Measurements from ENCODE around the gene CLRN2.
A peak's percentile ranks its signal among the peaks of the same experiment; 100 is the strongest.
"Not testable (repeated sequence)": the region's sequence is repeated elsewhere in the genome, so short reads cannot be mapped to it uniquely, and the experiment has no call there.

Gene CLRN2

DNA sequence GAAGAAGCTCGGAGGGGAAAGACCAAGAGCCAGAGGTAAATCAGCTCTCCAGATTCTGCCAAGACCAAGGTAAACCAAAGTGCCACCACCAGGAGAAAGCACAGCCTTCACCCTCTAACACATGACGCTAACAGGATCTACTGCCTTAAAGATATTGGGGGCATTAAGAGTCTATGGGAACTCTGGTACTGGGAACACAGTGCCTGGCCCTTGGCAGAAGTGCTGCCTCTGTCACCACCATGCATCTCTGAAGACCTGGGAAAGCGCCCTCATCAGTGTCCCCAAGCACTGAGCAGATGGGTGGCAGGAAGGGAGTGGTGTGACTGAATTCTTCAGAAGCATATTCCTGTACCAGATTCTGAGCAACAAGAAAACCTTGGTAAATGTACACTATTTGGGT, 4.4 kb upstream of the CLRN2 start:
- DNase-seq: no peak

DNA sequence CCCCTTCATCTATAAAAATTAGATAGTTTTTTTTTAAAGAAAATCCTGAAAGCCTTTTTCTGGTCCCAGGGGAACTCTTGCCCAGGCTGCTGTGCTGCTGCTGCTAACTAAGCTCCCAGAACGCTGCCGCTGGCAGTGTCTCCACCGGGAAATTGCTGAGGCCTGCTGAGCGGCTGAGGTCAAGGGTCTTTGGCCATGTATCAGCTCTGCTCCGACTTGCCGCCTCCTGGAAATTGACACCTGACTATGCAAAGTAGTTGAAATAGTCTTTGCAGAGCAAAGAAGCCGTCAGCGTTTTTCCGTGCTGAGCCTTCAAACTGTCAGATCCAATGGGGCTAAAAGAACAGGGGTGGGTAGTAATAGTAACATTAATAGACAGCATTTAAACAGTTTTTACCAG, 3.9 kb upstream of the CLRN2 start:
- DNase-seq: no peak

DNA sequence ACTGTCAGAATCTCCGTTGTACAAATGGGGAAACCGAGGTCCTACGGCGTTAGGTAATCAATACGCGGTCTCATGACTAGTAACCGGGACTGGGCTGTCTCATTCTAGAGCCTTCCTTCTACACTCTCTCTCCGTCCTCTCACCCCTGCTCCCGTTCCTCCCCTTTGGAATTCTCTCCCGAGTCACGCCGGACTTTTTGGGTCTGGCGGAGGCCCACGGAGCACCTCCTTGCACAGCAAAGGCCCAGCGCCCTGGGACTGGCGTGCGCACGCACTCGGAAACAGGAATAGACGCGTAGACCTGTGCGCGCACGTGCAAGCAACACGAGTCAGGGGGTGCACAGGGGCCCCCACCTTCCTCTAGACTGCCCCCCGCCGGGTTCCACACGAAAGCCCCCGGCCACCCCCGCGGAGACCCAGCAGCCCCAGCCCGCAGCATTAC, 3.4 kb upstream of the CLRN2 start:
- no peak for DNase-seq

DNA sequence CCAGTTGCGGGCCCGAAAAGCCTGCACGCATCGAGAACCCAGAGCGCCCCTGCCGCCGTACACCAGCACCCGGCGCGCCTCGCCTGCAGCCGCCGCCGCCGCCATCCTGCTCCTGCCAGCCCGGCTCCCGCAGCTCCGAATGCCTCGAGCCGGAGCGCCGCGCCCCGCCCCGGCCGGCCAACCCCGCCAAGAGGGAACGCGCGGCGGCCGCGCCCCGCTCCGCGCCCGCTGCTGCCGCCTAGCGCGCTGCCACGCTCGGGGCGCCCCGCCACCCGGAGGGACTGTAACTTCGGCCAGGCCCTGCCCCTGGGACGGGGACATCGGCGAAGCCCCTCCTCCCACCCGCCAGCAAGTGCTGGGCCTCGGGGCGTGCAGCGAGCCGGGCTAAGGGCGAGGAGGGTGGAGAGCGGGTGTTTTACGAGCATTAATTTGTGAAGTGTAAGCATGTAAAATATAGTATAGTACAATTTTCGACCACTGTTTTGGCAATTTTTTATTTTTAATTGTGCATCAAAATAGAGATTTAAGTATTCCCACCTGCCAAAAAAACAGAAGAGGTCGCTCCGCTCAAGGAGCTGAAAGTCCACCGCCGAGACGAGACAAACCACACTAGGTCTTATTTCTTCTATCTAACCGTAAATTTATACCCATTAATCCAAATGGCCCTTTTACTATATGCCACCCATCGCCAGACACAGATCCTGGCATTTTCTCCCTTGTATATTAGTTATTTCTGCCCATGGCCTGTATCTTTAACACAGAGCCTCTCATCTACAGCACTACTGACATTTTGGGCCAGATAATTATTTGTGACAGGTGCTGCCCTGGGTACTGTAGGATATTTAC, 2.8 kb upstream of the CLRN2 start, which contains the start of gene QDPR:
Gene QDPR (minus strand): TSS at position 141 of the 846 bp plus-strand sequence. CDS start 36 bp downstream, at position 105.
- peak; percentile 80 for DNase-seq

DNA sequence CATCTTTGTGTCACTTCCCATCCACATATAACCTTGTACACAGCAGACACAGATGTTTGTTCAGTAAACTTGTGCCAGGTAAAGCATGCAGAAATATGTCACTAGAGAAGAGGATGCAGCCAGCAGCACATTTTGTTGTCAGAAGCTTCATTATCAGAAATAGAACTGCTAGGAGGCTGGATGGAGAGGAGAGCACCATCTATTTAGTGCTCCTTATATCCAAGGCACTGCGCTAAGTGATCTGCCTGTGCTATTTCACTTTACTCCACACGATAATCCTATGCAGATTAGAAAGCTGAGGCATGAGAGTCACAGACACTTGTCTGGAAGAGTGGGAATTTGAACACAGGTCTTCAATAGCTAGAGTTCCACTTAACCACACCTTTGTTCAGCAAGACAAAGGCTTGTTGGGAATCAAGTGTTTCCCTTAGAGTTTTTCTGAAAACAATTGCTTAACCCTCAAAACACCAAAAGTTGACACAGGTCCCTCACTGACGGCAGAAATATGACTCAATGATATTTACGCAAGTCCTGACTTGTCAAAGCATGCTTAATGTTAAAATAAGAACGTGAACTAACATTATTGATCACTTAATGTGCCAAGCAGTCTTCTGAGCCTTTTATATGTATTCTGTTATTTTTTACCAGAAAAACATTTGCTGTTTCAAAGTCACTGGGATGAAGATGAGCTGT, 1.8 kb upstream of the CLRN2 start:
- no peak for DNase-seq

DNA sequence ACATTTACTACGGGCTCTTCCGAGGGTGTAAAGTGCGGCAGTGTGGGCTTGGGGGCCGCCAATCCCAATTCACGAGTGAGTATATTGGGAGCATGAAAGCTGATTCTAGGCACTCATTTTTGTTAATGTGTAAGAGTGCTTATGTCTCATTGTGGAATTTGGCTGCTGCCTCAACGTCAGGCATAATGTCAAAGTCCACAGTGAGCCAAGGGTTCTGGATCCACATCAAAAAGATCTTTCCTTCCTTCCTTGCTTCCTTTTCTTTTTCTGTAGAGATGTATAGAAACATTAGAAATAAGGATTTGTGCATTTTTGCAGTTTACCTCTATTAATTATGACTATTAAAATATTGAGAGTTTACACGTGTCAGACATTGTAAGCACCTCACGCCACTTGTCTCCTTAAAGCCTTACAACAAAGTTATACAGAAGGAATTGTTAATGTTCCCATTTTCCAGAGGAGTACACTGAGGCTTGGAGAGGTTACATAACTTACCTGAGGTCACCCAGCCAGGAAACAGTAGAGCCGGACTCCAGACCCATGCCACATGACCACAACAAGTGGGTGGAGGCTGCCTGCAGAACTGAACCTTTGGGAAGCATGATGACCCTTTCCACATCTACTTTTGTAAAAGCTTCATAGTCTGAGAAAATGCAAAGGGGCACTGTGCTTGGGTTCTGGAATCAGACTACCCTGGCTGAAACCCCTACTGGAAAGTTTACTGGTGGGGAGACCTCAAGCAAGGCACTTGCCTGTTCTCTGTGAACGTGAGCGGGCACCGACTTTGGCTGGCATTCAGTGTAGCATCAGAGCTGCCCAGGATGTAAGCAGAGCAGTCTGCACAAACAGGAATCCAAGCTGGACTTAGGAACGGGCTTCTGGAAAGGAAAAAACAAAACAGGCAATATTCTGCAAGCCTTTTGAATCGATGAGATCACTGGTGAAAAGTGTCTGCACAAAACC, 761 bp downstream of the CLRN2 start:
- DNase-seq: no peak

DNA sequence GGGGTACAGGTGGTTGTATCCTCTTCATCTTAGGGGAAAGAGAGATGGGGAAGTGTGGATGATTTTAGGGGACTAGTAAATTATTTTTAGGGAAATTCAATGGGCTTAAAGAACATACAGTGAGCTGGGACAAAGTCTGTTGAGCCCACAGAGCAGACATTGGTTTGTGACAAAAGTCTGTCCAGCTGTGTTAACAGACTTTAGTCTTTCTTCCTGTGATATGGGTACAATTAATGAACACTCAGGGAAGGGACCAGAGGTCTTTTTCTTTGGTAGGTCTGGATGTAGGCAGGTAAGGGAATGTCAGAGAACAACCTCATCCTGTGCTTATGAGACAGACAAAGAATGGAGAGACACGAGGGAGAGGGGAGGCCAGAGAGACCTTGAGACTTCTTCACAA, 2.0 kb downstream of the CLRN2 start:
- DNase-seq: no peak

DNA sequence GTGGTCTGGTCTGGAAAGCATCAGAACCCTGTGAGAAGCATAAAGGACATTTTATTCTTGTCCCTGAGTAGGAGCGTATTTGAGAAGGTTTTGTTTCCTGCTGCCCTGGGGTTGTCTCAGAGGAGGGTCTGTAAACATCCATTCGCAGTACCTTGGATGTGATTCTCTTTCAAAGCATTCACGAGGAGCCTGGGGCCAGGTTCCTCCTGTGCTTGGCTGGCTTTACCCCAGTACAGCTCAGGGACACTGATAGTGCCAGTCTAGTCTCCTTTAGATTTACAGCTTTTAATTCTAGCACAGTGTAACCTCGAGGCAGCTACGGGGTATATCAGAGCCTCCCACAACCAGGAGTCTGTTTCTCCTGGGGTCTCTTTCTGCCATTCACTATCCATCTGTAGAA, 2.7 kb downstream of the CLRN2 start:
- DNase-seq: no peak

DNA sequence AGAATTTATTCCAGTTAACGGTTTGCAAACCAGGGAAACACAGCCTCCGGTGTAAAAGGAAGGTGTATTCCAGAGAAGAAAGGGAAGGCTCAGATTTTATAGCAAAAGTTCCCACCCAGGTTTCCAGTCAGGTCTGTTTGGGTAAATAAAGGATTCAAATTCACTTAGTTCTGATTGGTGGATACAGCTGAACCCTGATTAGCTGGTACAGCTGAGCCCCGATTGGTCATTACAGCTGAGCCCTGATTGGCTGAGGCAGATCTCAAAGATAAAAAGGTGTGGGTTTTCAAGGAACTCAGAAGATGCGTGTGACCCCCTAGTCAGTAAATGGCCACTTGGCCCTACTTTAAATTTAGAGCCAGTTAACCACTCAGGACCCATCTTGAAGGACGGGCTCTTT, 6.6 kb downstream of the CLRN2 start:
- no peak for DNase-seq

DNA sequence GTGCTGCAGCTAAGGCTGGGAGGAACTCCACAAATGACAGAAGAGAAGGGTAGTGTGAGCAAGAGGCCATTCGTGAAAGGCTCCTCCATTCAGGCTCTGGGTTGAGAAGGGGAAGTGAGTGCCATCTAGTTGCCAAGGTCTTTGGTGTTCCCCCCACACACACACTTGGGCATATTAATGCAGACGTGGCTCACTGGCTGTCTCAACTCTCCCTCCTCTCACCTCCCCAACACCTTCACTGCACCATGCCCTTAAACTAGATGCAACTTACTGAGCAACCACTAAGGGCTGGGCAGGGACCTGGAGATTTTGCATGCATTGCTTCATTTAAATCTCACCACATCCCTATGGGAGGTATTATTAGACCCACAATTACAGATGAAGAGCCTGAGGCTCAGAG, 8.7 kb downstream of the CLRN2 start:
- no peak for DNase-seq

DNA sequence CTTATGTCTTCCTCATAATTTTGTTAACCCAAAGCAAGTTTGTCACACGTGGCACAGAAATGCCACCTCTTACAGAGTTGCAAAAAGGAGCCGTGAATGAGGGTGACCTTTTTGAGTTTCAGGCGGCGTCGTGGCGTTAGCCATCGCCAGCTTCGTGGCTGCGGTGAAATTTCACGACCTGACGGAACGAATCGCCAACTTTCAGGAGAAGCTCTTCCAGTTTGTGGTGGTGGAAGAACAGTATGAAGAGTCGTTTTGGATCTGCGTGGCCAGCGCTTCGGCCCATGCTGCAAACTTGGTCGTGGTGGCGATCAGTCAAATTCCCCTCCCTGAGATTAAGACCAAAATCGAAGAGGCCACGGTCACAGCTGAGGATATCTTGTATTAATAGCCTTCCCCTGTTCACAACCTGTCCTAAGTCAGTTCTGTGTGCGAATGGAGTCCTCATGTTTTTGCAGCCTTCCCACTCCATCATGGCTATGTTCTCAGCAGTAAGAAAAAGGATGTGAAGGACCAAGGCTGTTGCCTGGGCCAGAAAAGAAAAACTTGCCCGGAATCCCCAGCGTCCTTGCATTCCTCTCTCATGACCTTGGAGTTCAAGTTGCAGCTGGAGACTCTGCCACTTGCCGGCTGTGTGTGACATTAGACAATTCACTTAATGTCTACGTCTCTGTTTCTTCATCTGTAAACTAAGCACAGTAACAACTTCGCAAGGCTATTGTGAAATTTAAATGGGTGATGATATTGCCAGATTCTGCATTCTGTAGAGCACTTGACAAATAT, 11.9 kb downstream of the CLRN2 start:
- DNase-seq: no peak

DNA sequence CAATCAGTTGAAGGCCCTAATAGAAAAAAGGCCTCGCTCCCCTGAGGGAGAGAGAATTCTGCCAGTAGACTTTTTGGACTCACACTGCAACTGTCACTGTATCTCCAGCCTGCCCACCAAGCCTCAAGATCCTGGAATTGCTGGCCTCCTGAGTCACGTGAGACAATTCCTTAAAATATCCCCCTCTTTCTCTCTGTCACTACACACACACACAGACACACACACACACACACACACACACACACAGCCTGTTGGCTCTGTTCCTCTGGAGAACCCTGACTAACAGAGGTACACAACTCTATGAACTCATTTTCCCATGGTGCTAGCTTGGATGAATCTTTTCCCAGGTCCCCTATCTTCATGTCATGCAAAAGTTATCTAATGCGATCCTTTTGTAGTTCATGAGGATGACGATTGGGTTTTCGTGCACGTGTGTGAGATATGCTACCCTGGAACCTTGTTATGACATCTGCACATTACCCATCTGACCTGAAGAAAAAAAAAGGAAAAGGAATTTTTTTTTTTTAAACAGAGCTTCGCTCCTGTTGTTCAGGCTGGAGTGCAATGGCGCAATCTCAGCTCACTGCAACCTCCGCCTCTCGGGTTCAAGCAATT, 13.7 kb downstream of the CLRN2 start:
- DNase-seq: no peak

DNA sequence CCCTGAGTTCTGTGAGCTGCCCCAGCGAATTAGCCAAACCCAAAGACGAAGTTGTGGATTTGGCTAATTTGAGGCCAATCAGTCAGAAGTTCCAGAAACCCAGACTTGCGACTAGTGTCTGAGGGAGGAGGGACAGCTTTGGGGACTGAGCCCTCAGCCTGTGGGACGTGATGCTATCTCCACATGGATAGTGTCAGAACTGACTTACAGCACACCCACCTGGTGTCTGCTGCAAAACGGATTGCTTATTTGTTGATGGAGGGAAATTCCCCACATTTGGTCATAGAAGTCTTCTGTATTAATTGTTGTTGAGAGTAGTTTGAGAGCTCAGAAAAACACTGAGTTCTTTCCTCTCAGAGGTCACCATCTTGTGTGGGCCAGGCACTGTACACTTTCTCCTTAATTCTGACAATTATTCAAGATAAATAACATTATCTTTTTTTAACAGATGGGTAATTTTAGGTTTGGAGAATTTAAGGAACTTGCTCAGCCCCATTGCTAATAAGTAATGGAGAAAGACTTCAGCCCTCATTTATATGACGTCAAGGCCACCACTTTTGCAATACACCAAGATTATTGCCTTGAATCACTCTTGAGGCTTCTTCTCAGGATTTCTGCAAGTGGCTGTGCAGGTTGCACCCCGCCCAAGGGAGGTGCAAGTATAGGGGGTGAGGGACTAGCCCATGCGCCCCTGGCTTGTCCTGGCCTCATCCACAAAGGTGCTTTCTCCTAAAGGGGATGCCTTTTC, 16.7 kb downstream of the CLRN2 start:
- DNase-seq: no peak

DNA sequence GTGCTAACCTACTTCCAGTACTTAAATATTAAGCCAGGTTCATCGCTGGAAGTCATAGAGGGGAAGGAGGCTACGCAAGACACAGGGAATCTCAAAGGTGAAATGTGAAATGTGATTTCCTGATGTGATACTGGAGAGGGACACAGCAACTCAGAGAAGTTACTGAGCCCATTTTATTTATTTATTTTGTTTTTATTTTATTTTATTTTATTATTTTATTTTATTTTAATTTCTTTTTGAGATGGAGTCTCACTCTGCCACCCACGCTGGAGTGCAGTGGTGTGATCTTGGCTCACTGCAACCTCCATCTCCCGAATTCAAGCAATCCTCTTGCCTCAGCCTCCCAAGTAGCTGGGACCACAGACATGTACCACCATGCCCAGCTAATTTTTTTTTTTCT, 19.7 kb downstream of the CLRN2 start:
- no peak for DNase-seq

DNA sequence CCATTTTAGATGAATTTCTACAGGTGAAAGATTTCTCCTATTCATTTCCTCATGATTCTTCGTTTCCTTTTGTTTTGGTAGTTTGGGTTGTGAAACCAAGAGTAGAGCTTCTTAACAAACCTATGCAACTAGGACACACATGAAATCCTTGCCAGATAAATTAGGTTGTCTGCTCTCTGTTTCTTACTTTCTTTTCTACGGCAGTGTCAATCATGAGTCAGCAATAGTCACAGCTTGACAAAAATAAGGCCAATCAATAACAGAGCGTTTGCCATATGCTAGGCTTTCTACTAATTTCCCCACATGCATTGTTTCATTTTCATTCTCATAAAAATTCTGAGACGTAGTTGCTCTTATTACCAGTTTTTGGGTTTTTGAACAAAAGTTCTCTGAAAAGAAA, 20.3 kb downstream of the CLRN2 start:
- no peak for DNase-seq

DNA sequence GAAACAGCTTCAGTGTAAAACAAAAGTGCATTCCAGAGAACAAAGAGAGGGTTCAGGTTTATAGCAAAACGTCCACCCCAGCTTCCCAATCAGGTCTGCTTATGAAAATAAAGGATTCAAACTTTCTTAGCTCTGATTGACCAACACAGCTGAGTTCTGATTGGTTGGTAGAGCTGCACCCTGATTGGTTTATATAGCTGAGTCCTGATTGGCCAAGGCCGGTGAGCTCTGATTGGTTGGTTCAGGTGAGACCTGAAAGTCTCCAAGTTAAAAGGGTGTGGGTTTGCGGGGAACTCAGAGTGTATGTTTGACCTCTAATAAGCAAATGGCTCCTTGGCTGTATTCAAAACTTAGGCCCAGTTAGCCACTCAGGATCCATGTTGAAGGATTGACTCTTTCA, 20.9 kb downstream of the CLRN2 start:
- no peak for DNase-seq

DNA sequence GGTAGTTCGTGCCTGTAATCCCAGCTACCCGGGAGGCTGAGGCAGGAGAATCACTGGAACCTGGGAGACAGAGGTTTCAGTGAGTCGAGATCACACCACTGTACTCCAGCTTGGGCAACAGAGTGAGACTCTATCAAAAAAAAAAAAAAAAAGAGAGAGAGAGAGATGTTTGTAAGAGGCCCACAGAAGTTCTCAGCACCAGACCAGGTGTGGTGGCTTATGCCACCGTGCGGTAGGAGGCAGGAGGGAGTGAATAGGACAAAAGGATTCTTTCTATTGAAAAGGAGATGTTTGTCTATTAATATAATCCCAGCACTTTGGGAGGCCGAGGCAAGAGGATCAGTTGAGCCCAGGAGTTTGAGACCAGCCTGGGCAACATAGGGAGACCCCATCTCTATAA, 22.1 kb downstream of the CLRN2 start:
- not testable (repeated sequence) for DNase-seq

DNA sequence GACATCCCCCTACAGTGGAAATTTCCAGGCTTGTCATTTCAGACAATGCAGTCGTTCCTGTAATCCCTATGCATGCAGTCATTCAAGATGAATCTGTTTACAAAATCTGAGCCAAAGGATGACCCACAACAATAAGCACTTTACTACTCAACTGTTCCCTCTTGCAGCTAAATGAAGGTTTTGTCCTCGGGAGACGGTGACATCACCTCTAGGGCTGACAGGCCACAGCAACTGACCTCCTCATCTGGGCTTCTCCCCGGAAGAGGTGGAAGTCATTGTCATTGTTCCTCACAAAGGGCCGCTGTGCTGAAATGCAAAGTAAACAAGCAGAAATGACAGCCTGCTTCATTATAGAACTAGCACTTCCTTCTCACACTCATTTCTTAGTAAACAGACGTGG, 29.2 kb downstream of the CLRN2 start:
- no peak for DNase-seq

DNA sequence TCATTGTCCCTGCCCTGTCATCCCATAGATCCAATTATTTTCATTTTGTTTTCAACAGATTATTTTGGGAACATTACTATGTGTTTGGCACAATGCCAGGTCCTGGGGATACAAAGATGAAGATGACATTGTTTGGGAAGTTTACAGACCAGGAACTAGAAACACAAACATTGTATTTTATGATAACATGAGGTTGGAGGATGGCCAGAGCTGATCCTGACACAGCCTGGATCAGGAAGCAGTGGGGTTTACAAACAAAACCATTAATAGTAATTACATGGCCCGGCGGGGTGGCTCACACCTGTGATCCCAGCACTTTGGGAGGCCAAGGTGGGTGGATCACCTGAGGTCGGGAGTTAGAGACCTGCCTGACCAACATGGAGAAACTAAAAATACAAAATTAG, 29.9 kb downstream of the CLRN2 start:
- no peak for DNase-seq

DNA sequence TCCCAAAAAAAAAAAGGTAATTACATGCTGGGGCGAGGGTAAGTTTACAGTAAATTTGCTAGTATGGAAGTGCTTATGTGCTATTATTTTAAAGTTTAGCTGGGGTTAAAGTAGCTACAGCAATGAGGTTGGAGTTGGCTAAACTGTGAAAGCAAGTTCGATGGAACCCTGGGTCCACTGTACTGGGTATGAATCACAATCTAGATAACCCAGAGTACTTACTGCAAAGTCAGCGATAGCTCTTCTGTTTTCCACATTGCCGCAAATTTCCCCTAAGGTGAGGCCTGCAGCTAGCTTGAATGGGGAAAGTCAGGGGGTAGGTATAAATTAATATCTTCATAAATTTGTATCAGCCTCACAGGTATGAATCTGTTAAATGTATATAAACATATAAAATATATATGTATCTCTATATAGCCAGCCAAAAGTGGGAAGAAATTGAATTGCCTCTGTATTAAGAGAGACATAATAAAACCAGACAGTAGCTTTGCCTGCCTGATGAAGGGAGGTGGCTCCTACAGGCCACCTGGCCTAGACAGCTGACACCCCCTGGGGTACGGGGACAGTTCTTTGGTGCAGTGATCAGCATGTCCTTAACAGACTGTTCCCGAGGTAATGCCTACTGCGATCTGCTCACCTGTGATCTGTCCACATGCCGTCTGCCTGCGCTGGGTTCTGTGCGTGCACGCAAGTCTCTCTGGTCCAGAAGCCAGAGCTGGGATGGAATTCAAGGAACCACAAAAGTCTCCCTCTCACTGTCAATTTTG, 30.6 kb downstream of the CLRN2 start:
- DNase-seq: no peak

Data from activated T-cell treated with anti-CD3 and anti-CD28 coated beads, Interleukin-2, amount 50 U/mL, for 1 hour (primary cell).